SKM-1 (cell line): ENCODE results near the gene MUC3A.
"Not testable (repeated sequence)": the region's sequence is repeated elsewhere in the genome, so short reads cannot be mapped to it uniquely, and the experiment has no call there.

Experiments used
- DNase-seq: peaks from one replicate; lab custom pipeline; 2025; ENCODE audit not compliant: unreplicated experiment; lab: John Stamatoyannopoulos, UW

Gene MUC3A

DNA sequence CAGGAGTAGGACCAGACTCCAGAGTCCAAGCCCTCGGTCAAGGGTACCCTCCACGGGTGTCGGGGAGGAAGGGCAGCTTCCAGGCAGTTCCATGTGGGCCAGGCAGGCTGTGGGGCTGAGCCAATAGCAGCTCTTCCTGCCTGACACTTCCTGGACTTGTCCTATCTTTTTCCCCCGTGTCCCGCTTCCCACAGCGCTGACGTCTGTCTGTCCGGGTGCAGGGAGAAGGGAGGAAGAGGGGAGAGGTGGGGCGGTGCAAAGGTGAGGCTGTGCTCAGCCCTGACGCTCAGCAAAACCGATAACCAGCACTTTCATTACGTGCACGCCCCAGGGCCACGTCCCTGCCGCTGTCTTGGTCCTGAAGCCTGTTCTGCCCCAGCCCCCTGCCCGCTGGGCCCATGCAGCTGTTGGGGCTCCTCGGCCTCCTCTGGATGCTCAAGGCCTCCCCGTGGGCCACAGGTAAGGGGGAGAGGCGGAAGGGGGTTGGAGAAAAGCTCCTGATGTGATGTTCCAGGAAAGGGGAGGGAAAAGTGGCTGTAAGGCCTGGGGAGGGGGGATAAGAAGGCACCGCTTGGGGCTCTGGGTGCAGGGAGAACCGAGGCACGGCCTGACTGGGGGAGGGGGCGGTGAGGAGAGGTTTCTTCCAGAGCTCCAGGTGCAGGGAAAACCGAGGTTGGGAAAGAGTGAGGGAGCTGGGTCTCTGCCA, at the start of gene MUC3A:
TSS of gene MUC3A (plus strand) at position 308 of the 706 bp plus-strand sequence. CDS start at position 399, 91 bp downstream.
- DNase-seq = no peak

DNA sequence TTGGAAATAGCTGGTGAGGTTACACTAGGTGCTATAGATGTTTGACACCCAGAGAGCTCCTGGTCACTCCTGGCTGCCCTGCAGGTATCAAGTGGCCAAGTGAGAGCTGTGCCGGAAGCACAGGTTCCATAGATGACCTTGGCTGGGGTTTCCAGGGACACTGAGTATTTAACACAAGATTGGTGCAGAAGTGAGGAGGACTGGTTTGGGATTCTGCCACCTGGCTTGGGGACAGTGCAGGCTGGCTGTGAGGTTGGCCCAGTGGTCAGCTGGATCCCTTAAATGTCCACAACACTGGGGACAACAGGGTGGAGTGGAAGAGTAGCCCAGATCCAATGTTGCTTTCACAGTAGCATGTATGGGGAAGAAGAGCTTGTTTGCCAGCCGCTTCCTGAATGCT, 48.4 kb upstream of the MUC3A start:
- DNase-seq = no peak

DNA sequence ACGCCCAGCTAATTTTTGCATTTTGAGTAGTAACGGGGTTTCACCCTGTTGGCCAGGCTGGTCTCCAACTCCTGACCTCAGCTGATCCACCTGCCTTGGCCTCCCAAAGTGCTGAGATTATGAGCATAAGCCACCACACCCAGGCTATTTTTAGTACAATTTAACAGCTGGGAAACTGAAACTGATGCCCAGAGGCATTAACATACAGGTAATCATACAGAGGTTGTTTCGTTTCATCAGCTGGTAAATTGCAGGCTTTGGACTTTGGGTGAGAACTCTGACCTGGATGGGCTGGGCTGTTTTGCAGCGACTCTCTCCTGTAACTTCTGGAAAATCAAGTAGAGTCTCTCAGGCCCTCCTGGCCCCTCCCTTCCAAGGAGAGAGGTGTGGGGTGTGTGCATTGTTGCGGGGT, 47.4 kb upstream of the MUC3A start:
- no peak for DNase-seq

GRCh38 chr7:100902638-100903037, 46.7 kb upstream of the MUC3A start:
- no peak for DNase-seq

DNA sequence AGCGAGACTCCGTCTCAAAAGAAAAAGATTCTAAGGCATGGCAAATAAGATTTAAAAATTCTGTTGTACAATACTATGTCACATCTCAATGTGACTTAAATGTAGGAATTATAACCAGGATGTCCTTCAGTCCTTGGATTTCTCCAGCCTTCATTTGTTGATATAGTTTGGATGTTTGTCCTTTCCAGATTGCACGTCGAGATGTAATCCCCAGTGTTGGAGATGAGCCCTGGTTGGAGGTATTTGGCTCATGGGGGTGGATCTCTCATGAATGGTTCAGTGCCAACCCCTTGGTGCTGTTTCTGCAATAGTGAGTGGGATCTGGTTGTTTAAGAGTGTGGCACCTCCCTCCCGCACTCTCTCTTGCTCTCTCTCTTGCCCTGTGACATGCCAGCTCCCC, 40.8 kb upstream of the MUC3A start:
- DNase-seq = no peak

DNA sequence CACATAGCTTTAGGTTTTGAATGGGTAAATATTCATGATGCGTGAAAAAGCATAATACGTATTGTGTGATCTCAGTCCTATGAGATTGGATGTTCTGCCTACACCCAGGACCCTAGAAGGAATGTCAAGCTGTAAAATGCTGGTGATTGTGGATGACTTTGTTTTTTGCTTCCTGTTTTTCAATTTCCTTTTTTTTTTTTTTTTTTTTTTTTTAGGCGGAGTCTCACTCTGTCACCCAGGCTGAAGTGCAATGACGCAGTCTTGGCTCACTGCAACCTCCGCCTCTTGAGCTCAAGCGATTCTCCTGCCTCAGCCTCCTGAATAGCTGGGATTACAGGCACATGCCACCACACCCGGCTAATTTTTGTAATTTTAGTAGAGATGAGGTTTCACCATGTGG, 38.9 kb upstream of the MUC3A start:
- DNase-seq = not testable (repeated sequence)

- no peak for DNase-seq
Measured at GRCh38 chr7:100911484-100911883, 37.9 kb upstream of the MUC3A start.

GRCh38 chr7:100914208-100914878, 35.0 kb upstream of the MUC3A start:
- DNase-seq = no peak

DNA sequence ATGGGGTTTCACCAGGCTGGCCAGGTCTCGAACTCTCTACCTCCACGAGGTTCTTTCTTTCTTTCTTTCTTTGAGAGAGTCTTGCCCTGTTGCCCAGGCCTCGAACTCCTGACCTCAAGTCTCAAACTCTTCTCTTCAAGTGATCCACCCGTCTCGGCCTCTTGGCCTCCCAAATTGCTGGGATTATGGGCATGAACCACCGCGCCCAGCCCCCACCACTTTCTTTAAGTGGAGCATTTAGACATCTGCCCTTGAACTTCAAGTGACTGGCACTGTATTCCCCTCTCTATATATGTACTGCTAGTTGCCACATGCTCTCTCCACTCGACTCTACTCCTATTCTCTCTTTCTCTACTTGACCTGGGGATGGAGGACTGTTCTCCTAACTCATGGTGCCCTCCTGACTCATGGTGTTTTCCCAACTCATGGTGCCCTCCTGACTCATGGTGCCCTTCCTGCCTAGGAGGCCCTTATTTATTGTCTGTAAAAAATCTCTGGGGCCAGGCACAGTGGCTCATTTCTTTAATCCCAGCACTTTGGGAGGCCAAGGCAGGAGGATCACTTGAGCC, 34.4 kb upstream of the MUC3A start:
- DNase-seq = no peak

- DNase-seq = not testable (repeated sequence)
Measured at GRCh38 chr7:100919335-100919734, 30.0 kb upstream of the MUC3A start.

DNA sequence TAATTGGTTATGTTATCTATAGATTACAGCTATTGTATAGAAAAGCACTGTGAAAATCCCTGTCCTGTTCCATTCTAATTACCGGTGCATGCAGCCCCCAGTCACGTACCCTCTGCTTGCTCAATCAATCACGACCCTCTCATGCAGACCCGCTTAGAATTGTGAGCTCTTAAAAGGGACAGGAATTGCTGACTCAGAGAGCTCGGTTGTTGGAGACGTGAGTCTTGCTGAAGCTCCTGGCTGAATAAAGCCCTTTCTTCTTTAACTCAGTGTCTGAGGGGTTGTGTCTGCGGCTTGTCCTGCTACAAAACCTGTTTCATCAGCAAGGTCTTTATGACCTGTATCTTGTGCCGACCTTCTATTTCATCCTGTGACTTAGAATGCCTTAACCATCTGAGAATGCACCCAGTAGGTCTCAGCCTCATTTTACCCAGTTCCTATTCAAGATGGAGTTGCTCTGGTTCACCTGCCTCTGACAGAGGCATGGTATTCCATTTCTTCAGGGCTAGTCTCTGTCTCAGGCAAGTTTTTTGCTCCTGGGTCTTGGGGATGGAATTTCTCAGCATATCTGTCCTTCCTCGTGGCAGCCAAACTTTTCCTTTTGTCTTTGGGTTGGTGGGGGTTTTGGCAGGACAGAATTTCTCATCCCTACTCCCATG, 29.4 kb upstream of the MUC3A start:
- not testable (repeated sequence) for DNase-seq

GRCh38 chr7:100921039-100921438, 28.3 kb upstream of the MUC3A start:
- DNase-seq = no peak

DNA sequence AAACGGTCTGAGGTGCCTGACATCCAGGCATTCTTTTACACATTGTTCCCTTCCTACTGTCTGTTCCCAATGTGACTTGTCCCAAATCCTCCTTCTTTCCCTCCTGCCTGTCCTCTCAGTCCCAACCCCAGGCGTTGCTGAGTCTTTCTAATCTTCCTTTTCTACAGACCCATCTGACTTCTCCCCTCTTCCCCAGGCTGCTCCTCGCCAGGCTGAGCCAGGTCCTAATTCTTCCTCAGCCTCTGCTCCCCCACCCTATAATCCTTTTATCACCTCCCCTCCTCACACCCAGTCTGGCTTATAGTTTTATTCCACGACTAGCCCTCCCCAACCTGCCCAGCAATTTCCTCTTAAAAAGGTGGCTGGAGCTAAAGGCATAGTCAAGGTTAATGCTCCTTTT, 25.7 kb upstream of the MUC3A start:
- not testable (repeated sequence) for DNase-seq

DNA sequence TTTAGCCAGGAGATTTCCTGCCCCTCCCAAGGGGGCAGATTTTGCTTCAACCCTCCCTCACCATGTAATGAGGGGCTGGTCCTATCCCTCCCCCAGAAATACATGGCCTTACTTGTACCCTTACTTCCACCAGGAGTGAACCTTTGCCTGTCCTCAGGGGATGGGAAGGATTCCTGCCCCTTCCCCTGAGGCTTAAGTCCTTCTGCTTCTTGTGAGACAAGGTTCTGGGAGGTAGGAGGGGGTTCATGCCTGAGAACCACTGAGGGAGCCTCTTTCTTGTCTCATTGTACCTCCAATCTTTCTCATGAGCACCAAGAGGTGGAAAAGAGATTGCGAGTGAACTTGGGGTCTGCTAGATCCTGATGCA, 19.5 kb upstream of the MUC3A start:
- no peak for DNase-seq

DNA sequence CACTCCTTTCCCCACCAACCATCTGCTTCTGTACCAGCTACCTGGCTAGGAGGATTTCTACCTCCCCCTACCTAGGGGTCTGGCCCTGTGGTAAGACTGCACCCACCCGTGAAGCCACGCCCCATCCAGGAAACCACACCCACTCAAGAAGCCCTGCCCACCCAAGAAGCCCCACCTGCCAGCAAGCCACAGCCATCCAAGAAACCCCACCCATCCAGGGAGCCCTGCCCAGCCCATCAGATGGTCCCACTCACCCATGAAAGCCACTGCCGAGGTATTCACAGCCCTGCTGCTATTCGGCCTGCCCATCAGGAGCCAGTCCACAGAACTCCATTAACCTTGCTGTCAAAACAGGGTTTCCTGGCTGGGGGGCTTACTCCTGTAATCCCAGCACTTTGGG, 15.6 kb upstream of the MUC3A start:
- DNase-seq = no peak

DNA sequence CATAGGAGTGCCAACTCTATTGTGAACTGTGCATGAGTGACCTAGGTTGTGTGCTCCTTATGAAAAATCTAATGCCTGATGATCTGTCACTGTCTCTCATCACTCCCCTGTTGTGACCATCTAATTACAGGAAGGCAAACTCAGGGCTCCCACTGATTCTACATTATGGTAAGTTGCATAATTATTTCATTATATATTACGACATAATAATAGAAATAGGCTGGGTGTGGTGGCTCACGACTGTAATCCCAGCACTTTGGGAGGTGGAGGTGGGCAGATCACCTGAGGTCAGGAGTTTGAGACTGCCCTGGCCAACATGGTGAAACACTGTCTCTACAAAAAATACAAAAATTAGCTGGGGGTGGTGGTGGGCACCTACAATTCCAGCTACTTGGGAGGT, 14.0 kb upstream of the MUC3A start:
- DNase-seq = not testable (repeated sequence)

DNA sequence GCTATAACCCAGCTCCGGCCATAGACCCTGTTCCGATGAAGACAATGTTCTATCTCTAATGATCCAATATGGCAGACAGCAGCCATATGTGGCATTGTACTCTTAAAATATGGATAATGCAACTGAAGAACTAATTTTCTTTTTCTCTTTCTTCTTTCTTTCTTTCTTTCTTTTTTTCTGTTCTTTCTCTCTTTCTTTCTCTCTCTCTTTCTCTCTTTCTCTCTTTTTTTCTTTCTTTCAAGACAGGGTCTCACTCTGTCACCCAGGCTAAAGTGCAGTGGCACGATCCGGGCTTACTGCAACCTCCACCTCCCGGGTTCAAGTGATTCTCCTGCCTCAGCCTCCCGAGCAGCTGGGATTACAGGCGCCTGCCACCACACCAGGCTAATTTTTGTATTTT, 13.2 kb upstream of the MUC3A start:
- not testable (repeated sequence) for DNase-seq

- DNase-seq = no peak
Measured at GRCh38 chr7:100942045-100942774, 7.1 kb upstream of the MUC3A start.

DNA sequence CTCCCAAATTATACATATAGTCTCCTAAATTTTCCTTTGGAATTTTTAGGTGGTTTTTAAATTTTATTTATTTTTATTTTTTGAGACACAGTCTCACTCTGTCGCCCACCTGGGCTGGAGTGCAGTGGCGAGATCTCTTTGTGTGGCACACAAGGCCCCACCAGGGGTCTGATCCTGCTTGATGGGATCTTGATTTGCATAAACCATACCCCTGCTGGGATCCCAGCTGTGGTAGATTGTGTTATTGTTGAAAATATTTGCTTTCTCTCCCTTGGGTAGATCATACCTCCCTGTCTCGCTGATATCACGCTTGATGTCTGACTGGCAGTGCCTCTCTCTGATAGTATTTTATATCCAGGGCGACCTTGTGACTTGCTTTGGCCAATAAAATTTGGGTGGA, 5.6 kb upstream of the MUC3A start:
- DNase-seq = no peak

DNA sequence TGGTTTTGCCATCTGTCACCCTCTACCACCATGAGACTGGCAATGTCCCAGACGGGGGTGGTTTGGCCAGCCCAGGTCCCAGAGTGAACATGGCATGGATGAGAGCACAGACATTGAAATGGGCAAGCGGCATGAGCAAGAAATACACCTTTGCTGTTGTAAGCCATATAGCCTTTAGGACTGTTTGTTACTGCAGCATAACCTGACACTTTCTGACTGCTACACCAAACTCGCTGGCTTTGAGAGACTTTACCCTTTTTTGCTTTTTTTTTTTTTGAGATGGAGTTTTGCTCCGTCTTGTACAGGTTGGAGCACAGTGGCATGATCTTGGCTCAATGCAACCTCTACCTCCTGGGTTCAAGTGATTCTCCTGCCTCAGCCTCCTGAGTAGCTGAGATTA, 5.2 kb upstream of the MUC3A start:
- DNase-seq = no peak

DNA sequence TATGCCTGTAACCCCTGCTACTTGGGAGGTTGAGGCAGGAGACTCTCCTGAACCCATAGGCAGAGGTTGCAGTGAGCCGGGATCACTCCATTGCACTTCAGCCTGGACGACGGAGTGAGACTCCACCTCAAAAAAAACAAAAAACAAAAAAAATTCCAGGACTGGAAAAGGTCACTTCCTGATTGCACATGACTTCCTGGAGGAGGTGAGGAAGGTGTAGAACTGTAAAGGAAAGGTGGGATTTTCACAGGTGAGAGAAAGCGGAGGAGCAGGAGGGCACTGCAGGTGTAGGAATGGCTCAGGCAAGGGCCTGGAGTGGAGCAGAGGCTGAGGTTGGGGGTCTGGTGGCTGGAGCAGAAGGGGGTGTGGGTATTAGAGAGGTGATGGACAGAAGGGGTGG, 3.2 kb upstream of the MUC3A start:
- no peak for DNase-seq
